ENCODE measurements around the gene DRAP1. TPM values are rescaled to one million over a fixed set of nuclear protein-coding genes. Genes with fewer than 3 reads are reported as not detected.

DRAP1 gene
- total RNA-seq, 5 donors from 2014 or later (not counting 1 experiment from before 2014, with no cell fraction given), result 56.3 to 122 (median 107) TPM

- H3K27ac Mint-ChIP-seq, result peak overlapping the region; percentile 97 to 98
- no peaks in the 10 kb centered on the region for H3K27me3 Mint-ChIP-seq
- ATAC-seq (replicated peaks in 1 of 4) (no peak), DNase-seq (no peak)
- Histone ChIP-seq H3K36me3 (ENCODE audit: control insufficient read depth in 2 of 2, extremely low read depth in 1 of 2, insufficient read depth in 1 of 2, low read length in 1 of 2) (peaks cover 0 to 2% of the 10 kb centered on the region in 2 donors), H3K4me1 (ENCODE audit: control insufficient read depth in 1 of 2, extremely low read depth in 1 of 2, insufficient read depth in 2 of 2, low read length in 2 of 2) (peaks cover 19 to 45% of the 10 kb centered on the region in 2 experiments), H3K9me3 (no peaks in the 10 kb centered on the region), H3K27me3 (replicated peaks in 1 of 2; ENCODE audit: control insufficient read depth in 2 of 2, extremely low read depth in 1 of 2, insufficient read depth in 2 of 2, low read length in 1 of 2) (peaks cover 0 to 3% of the 10 kb centered on the region in 2 experiments), H3K4me3 (ENCODE audit: control insufficient read depth in 1 of 2, extremely low read depth in 1 of 2, low read length in 1 of 2) (no peak overlapping the region), H3K27ac (ENCODE audit: low read length) (peak overlapping the region; percentile 78)
- CTCF ChIA-PET, result interaction anchor here in 1 of 2 donors (0.7 to 1.6 kb wide), 2 partner anchors 69 to 73 kb away, joined by 3 read pairs; no protein-coding TSS in a partner anchor
- WGBS (ENCODE audit: insufficient coverage), result no CpG with 5 or more reads among the region's 4 CpGs
- POLR2A ChIA-PET, result no interaction called here
- H3K4me3 Mint-ChIP-seq, result peak overlapping the region in 1 of 3 donors; percentile 65
- no peaks in the 10 kb centered on the region for H3K9me3 Mint-ChIP-seq
- H3K4me1 Mint-ChIP-seq, result peaks cover 41 to 47% (median 41%) of the 10 kb centered on the region in 3 donors
- peaks cover 3% of the 10 kb centered on the region for H3K36me3 Mint-ChIP-seq
Measured at GRCh38 chr11:65958291-65958690, 39.1 kb downstream of the DRAP1 start.

DNA sequence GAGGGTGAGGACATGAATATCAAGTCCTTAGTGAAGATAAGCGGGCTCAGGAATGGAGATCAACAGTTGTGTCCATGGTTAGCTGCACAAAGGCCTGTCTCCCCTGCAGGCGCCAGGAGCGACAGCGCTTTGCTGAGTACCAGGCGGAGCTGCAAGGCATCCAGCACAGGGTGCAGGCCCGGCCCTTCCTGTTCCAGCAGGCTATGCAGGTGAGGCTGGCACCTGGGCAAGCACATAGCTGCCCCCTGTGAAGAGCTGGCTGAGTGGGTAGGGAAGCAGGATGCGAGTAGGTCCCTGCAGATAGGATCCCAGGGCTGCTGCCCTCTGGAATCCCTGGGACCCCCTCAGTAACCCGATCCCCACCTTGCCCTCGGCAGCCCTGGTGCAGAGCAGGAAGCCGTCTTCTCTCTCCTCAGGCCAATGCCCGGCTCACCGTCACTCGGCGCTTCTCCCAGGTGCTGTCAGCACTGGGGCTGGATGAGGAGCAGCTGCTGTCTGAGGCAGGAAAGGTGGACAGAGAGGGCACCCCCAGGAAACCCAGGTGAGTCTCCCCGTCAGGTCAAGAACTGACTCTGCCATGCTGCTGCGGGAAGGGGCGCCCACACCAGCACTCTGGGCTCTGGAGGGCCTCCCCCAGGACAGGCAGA lies 39.7 kb downstream of the DRAP1 start:
- H3K4me1 Mint-ChIP-seq, result peaks cover 46 to 53% (median 47%) of the 10 kb centered on the region in 3 donors
- no peaks in the 10 kb centered on the region for H3K9me3 Mint-ChIP-seq
- H3K4me3 Mint-ChIP-seq, result peak overlapping the region in 1 of 3 donors; percentile 65
- H3K36me3 Mint-ChIP-seq, result peaks cover 4% of the 10 kb centered on the region
- no peaks in the 10 kb centered on the region for H3K9me3 ChIP-seq
- 96% methylated on average over 13 of the region's 17 CpGs for WGBS (ENCODE audit: insufficient coverage)
- no peak overlapping the region for H3K4me3 ChIP-seq (ENCODE audit: control insufficient read depth in 1 of 2, extremely low read depth in 1 of 2, low read length in 1 of 2)
- H3K36me3 ChIP-seq (ENCODE audit: control insufficient read depth in 2 of 2, extremely low read depth in 1 of 2, insufficient read depth in 1 of 2, low read length in 1 of 2), result peaks cover 0 to 5% of the 10 kb centered on the region in 2 donors
- POLR2A ChIA-PET, result no interaction called here
- H3K27me3 Mint-ChIP-seq, result no peaks in the 10 kb centered on the region
- no peaks in the 10 kb centered on the region for H3K27me3 ChIP-seq (replicated peaks in 1 of 2; ENCODE audit: control insufficient read depth in 2 of 2, extremely low read depth in 1 of 2, insufficient read depth in 2 of 2, low read length in 1 of 2)
- peaks cover 20 to 51% of the 10 kb centered on the region in 2 experiments for H3K4me1 ChIP-seq (ENCODE audit: control insufficient read depth in 1 of 2, extremely low read depth in 1 of 2, insufficient read depth in 2 of 2, low read length in 2 of 2)
- H3K27ac ChIP-seq (ENCODE audit: low read length), result peak overlapping the region; percentile 10
- DNase-seq (no peak), ATAC-seq (replicated peaks in 1 of 4) (no peak)
- CTCF ChIA-PET, result interaction anchor here in 1 of 2 donors (1.6 kb wide), 1 partner anchor 70 kb away, joined by 3 read pairs; no protein-coding TSS in a partner anchor
- peak overlapping the region; percentile 97 to 98 for H3K27ac Mint-ChIP-seq

DNA sequence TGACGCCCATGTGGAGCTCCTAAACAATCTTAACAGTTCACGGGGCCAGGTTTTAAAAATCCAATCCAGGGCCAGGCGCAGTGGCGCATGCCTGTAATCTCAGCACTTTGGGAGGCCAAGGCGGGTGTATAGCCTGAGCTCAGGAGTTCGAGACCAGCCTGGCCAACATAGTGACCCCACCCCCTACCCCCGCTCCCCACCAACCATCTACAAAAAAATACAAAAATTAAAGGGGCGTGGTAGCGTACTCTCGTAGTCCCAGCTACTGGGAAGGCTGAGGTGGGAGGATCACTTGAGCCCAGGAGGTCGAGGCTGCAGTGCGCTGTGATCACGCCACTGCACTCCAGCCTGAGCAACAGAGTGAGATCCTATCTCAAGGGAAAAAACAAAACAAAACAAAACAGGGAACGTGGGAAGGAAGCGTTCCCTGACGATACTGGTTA lies 41.6 kb downstream of the DRAP1 start:
- no peak for DNase-seq
- H3K9me3 Mint-ChIP-seq, result no peaks in the 10 kb centered on the region
- peak overlapping the region; percentile 95 to 99 (median 96) for H3K4me3 Mint-ChIP-seq
- H3K4me1 ChIP-seq (ENCODE audit: control insufficient read depth in 1 of 2, extremely low read depth in 1 of 2, insufficient read depth in 2 of 2, low read length in 2 of 2), result peaks cover 20 to 53% of the 10 kb centered on the region in 2 experiments
- peaks cover 7 to 24% of the 10 kb centered on the region in 2 donors for H3K36me3 ChIP-seq (ENCODE audit: control insufficient read depth in 2 of 2, extremely low read depth in 1 of 2, insufficient read depth in 1 of 2, low read length in 1 of 2)
- H3K9me3 ChIP-seq, result no peaks in the 10 kb centered on the region
- peaks cover 21% of the 10 kb centered on the region for H3K36me3 Mint-ChIP-seq
- ChIA-PET POLR2A (no interaction called here), CTCF (interaction anchor here in 1 of 2 donors (0.7 kb wide), 1 partner anchor 72 kb away, joined by 3 read pairs; the partner anchor contains the start of gene FIBP)
- H3K27ac ChIP-seq (ENCODE audit: low read length), result peak overlapping the region; percentile 85
- WGBS (ENCODE audit: insufficient coverage), result 38% methylated on average over 5 of the region's 16 CpGs
- peak overlapping the region; percentile 76 to 94 for H3K4me3 ChIP-seq (ENCODE audit: control insufficient read depth in 1 of 2, extremely low read depth in 1 of 2, low read length in 1 of 2)
- H3K27me3 ChIP-seq (replicated peaks in 1 of 2; ENCODE audit: control insufficient read depth in 2 of 2, extremely low read depth in 1 of 2, insufficient read depth in 2 of 2, low read length in 1 of 2), result no peaks in the 10 kb centered on the region
- peak overlapping the region; percentile 98 to 99 for H3K27ac Mint-ChIP-seq
- H3K27me3 Mint-ChIP-seq, result no peaks in the 10 kb centered on the region
- peaks cover 49 to 60% (median 57%) of the 10 kb centered on the region in 3 donors for H3K4me1 Mint-ChIP-seq
- peak in 1 of 4 experiments; percentile 2 for ATAC-seq (replicated peaks in 1 of 4)

DNA sequence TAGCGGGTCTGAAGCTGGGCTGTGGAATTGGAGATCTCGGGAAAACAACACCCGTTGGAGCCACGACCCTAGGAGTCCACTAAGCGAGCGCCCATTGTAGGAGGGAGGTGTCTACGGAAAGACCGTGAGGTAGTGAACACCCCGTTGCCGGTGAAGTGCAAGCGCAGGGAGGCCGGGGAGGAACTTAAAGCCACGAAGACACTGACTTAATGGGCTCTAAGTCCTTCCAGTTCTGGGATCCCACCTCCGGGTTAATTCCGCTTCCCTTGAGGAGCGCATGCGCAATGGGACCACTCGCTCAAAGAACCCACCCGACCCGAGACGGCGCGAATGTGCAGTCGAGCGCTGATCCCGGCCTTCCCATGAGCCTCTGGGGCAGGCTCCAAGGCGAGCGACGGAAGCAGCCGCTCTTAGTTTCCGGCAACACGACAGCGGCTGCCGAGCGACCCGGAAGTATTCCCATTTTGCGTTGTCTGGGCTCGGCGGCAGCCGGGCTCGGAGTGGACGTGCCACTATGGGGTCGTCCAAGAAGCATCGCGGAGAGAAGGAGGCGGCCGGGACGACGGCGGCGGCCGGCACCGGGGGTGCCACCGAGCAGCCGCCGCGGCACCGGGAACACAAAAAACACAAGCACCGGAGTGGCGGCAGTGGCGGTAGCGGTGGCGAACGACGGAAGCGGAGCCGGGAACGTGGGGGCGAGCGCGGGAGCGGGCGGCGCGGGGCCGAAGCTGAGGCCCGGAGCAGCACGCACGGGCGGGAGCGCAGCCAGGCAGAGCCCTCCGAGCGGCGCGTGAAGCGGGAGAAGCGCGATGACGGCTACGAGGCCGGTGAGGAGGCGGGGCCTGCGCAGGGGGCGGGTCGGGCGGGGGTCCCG lies 42.3 kb downstream of the DRAP1 start, which contains the start of gene SART1:
Gene SART1, plus strand, starts transcription at position 468 of the 874 bp plus-strand sequence. Its CDS starts 47 bp downstream, at position 515.
- peak; percentile 87 to 91 (median 89) for ATAC-seq (replicated peaks in 1 of 4)
- Mint-ChIP-seq H3K27me3 (no peaks in the 10 kb centered on the region), H3K4me1 (peaks cover 45 to 58% (median 55%) of the 10 kb centered on the region in 3 donors), H3K4me3 (peak within 1 kb of the TSS; percentile 95 to 99 (median 96)), H3K36me3 (peaks cover 23% of the 10 kb centered on the region), H3K27ac (peak within 1 kb of the TSS; percentile 98 to 99), H3K9me3 (no peaks in the 10 kb centered on the region)
- Histone ChIP-seq H3K9me3 (no peaks in the 10 kb centered on the region), H3K27ac (ENCODE audit: low read length) (peak within 1 kb of the TSS; percentile 85), H3K4me3 (ENCODE audit: control insufficient read depth in 1 of 2, extremely low read depth in 1 of 2, low read length in 1 of 2) (peak within 1 kb of the TSS; percentile 76 to 94), H3K36me3 (ENCODE audit: control insufficient read depth in 2 of 2, extremely low read depth in 1 of 2, insufficient read depth in 1 of 2, low read length in 1 of 2) (peaks cover 9 to 31% of the 10 kb centered on the region in 2 donors), H3K4me1 (ENCODE audit: control insufficient read depth in 1 of 2, extremely low read depth in 1 of 2, insufficient read depth in 2 of 2, low read length in 2 of 2) (peaks cover 20 to 49% of the 10 kb centered on the region in 2 experiments), H3K27me3 (replicated peaks in 1 of 2; ENCODE audit: control insufficient read depth in 2 of 2, extremely low read depth in 1 of 2, insufficient read depth in 2 of 2, low read length in 1 of 2) (no peaks in the 10 kb centered on the region)
- peak; percentile 87 to 98 (median 95) for DNase-seq
- under 1% methylated on average over 95 of the region's 97 CpGs for WGBS (ENCODE audit: insufficient coverage)
- ChIA-PET POLR2A (interaction anchor here (0.6 to 1.0 kb wide), 3 partner anchors 13 to 90 kb away, joined by 3 to 4 read pairs (median 4); partner anchors contain the start of gene CCDC85B (in 1 of the 2)), CTCF (interaction anchor here (0.5 to 1.8 kb wide), 5 partner anchors 73 to 192 kb away, joined by 4 to 7 read pairs (median 5); partner anchors contain the start of gene FIBP (in 2 of the 2))

DNA sequence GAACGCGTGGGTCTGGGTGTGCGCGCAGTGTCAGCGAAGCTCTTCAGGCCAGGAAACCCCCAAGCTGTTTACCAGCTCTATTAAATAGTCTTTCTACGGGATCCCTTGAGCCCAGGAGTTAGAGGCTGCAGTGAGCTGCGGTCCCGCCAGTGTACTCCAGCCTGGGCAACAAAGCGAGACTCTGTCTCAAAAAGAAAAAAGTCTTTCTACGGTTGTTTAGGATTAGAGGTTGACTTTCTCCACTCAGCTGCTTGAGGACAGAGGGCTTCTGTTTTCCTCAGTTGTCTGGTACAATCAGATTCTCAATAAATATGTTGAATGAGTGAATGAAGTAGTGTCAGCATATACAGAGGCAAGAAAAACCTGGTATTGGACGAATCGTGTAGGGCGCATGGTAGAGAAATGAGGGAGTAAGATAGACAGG lies 42.9 kb downstream of the DRAP1 start:
- ATAC-seq (replicated peaks in 1 of 4), result peak in 1 of 4 experiments; percentile 1
- H3K36me3 ChIP-seq (ENCODE audit: control insufficient read depth in 2 of 2, extremely low read depth in 1 of 2, insufficient read depth in 1 of 2, low read length in 1 of 2), result peaks cover 15 to 37% of the 10 kb centered on the region in 2 donors
- no peaks in the 10 kb centered on the region for H3K27me3 Mint-ChIP-seq
- 8% methylated on average over 12 of the region's 13 CpGs for WGBS (ENCODE audit: insufficient coverage)
- no peaks in the 10 kb centered on the region for H3K9me3 ChIP-seq
- peak overlapping the region; percentile 60 for H3K27ac ChIP-seq (ENCODE audit: low read length)
- H3K27me3 ChIP-seq (replicated peaks in 1 of 2; ENCODE audit: control insufficient read depth in 2 of 2, extremely low read depth in 1 of 2, insufficient read depth in 2 of 2, low read length in 1 of 2), result no peaks in the 10 kb centered on the region
- ChIA-PET POLR2A (interaction anchor here (0.6 to 1.0 kb wide), 3 partner anchors 12 to 91 kb away, joined by 3 to 4 read pairs (median 4); partner anchors contain the start of gene CCDC85B (in 1 of the 2)), CTCF (interaction anchor here in 1 of 2 donors (0.5 to 1.8 kb wide), 4 partner anchors 74 to 193 kb away, joined by 4 to 7 read pairs (median 5); partner anchors contain the start of gene FIBP)
- H3K36me3 Mint-ChIP-seq, result peaks cover 23% of the 10 kb centered on the region
- H3K9me3 Mint-ChIP-seq, result no peaks in the 10 kb centered on the region
- peak overlapping the region; percentile 95 to 99 (median 96) for H3K4me3 Mint-ChIP-seq
- peak in 11 of 35 experiments; percentile 35 to 74 (median 44) for DNase-seq
- H3K4me1 Mint-ChIP-seq, result peaks cover 39 to 51% (median 48%) of the 10 kb centered on the region in 3 donors
- H3K4me3 ChIP-seq (ENCODE audit: control insufficient read depth in 1 of 2, extremely low read depth in 1 of 2, low read length in 1 of 2), result peak overlapping the region; percentile 38 to 76
- peaks cover 17 to 42% of the 10 kb centered on the region in 2 experiments for H3K4me1 ChIP-seq (ENCODE audit: control insufficient read depth in 1 of 2, extremely low read depth in 1 of 2, insufficient read depth in 2 of 2, low read length in 2 of 2)
- H3K27ac Mint-ChIP-seq, result peak overlapping the region; percentile 36 to 92

All from T-cell (primary cell).